HEK293T (cell line): ENCODE results near the gene PLA2G6.

Source experiments
- BHLHE40 ChIP-seq: fragments of 450-650 bp; IDR thresholded peaks from 2 replicates; pipeline ENCODE4 v1.6.1; 2016; ENCODE audit warnings: mild to moderate bottlenecking, moderate library complexity, borderline replicate concordance
- FOXM1 ChIP-seq: fragments of 450-650 bp; IDR thresholded peaks from 2 replicates; pipeline ENCODE4 v1.6.1; 2017; ENCODE audit warnings: mild to moderate bottlenecking, borderline replicate concordance
- SP1 ChIP-seq: fragments of 450-650 bp; IDR thresholded peaks from 2 replicates; pipeline ENCODE4 v1.6.1; 2017

- TF ChIP-seq BHLHE40 (no peak), FOXM1 (no peak), SP1 (no peak)
Measured at GRCh38 chr22:38081636-38081940, 100.0 kb downstream of the PLA2G6 start.
